Measurements from ENCODE around the gene RSF1. TPM values are rescaled to one million over a fixed set of nuclear protein-coding genes. Genes with fewer than 3 reads are reported as not detected.
A peak's percentile ranks its signal among the peaks of the same experiment; 100 is the strongest.

RSF1 gene
- total and polyA plus RNA-seq, 2 experiments from 2014 or later: 47.9 to 48.8 TPM

DNA sequence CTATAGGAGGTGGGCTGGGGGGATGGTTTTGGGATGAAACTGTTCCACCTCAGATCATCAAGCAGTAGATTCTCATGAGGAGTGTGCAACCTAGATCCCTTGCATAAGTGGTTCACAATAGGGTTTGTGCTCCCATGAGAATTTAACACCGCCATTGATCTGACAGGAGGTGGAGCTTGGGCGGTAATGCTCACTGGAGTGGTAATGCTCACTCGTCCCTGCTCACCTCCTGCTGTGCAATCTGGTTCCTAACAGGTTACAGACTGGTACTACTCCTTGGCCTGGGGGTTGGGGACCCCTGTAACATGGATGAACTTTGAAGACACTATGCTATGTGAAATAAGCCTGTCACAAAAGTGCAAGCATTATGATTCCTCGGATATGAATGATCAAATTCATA, 95.9 kb downstream of the RSF1 start:
- TF ChIP-seq EZH2phosphoT487 (IDR thresholded peaks at IDR 0.05; ENCODE audit: low read depth, severe bottlenecking, unreplicated experiment): no peak
- no peak for TF ChIP-seq EZH2 (IDR thresholded peaks at IDR 0.05; ENCODE audit: borderline replicate concordance)
- no peaks in the 10 kb centered on the region for H3K9me2 ChIP-seq (replicated peaks; ENCODE audit: insufficient read depth)
- H3K36me3 ChIP-seq (replicated peaks; ENCODE audit: insufficient read depth, low read depth): no peaks in the 10 kb centered on the region
- no peak overlapping the region for H3K27ac ChIP-seq
- H2AFZ ChIP-seq: no peak overlapping the region
- H3K4me1 ChIP-seq (ENCODE audit: insufficient read depth): no peaks in the 10 kb centered on the region
- H3K4me3 ChIP-seq: no peak overlapping the region
- no peaks in the 10 kb centered on the region for H3K9me3 ChIP-seq (ENCODE audit: low read depth)
- H3K4me2 ChIP-seq: no peak overlapping the region
- DNase-seq (ENCODE audit: low spot score): no peak
- H3K79me2 ChIP-seq: peaks cover 5% of the 10 kb centered on the region
- H4K20me1 ChIP-seq (ENCODE audit: insufficient read depth, poor library complexity, severe bottlenecking): no peaks in the 10 kb centered on the region
- no peaks in the 10 kb centered on the region for H3K27me3 ChIP-seq
- WGBS (ENCODE audit: low lambda C conversion rate, missing lambda C conversion rate): 90% methylated on average over 4 of the region's 4 CpGs

DNA sequence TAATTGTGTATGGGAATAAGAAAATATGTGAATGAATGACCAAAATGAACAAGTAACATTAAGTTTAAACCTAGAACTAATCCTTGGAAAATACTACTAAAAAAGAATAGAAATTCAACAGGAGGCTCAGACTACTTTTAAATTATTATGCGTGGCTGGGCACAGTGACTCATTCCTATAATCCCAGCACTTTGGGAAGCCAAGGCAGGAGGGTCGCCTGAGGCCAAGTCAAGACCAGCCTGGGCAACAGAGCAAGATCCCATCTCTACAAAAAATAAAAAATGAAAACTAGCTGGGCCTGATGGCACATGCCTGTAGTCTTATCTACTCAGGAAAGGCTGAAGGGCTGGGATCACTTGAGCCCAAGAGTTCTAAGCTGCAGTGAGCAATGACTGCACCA, 97.5 kb downstream of the RSF1 start:
- 96% methylated on average over 2 of the region's 2 CpGs for WGBS (ENCODE audit: low lambda C conversion rate, missing lambda C conversion rate)
- Histone ChIP-seq H3K4me3 (no peak overlapping the region), H3K4me1 (ENCODE audit: insufficient read depth) (no peaks in the 10 kb centered on the region), H3K36me3 (replicated peaks; ENCODE audit: insufficient read depth, low read depth) (no peaks in the 10 kb centered on the region), H4K20me1 (ENCODE audit: insufficient read depth, poor library complexity, severe bottlenecking) (no peaks in the 10 kb centered on the region), H2AFZ (no peak overlapping the region), H3K9me3 (ENCODE audit: low read depth) (no peaks in the 10 kb centered on the region), H3K27me3 (no peaks in the 10 kb centered on the region), H3K79me2 (peaks cover 5% of the 10 kb centered on the region), H3K4me2 (no peak overlapping the region), H3K9me2 (replicated peaks; ENCODE audit: insufficient read depth) (no peaks in the 10 kb centered on the region), H3K27ac (no peak overlapping the region)
- TF ChIP-seq EZH2phosphoT487 (IDR thresholded peaks at IDR 0.05; ENCODE audit: low read depth, severe bottlenecking, unreplicated experiment) (no peak), EZH2 (IDR thresholded peaks at IDR 0.05; ENCODE audit: borderline replicate concordance) (no peak)
- TF ChIP-seq, protein P1, sequence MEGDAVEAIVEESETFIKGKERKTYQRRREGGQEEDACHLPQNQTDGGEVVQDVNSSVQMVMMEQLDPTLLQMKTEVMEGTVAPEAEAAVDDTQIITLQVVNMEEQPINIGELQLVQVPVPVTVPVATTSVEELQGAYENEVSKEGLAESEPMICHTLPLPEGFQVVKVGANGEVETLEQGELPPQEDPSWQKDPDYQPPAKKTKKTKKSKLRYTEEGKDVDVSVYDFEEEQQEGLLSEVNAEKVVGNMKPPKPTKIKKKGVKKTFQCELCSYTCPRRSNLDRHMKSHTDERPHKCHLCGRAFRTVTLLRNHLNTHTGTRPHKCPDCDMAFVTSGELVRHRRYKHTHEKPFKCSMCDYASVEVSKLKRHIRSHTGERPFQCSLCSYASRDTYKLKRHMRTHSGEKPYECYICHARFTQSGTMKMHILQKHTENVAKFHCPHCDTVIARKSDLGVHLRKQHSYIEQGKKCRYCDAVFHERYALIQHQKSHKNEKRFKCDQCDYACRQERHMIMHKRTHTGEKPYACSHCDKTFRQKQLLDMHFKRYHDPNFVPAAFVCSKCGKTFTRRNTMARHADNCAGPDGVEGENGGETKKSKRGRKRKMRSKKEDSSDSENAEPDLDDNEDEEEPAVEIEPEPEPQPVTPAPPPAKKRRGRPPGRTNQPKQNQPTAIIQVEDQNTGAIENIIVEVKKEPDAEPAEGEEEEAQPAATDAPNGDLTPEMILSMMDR (IDR thresholded peaks at IDR 0.05; ENCODE audit: poor library complexity): no peak
- DNase-seq (ENCODE audit: low spot score): no peak

DNA sequence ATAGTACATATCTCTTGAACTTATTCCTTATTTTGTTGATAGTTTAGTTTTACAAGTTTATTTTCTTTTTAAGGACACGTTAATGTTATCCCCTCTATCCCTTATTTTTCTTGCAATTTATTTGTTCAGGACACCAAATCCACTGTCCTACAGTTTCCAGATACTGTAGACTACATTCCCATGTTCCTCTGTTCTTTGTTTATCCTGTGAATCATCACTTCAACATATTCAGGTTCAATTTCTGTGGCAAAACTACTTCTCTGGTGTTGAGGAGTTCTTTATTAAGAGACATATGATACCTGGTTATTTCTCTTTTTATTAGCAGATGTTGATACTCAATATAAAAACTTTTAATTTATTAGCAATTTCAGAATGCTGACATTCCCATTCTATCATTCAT, 110.2 kb downstream of the RSF1 start:
- H3K27me3 ChIP-seq: no peaks in the 10 kb centered on the region
- 72% methylated on average over 1 of the region's 1 CpG for WGBS (ENCODE audit: low lambda C conversion rate, missing lambda C conversion rate)
- no peak overlapping the region for H2AFZ ChIP-seq
- no peaks in the 10 kb centered on the region for H3K9me2 ChIP-seq (replicated peaks; ENCODE audit: insufficient read depth)
- H3K4me1 ChIP-seq (ENCODE audit: insufficient read depth): no peaks in the 10 kb centered on the region
- H3K36me3 ChIP-seq (replicated peaks; ENCODE audit: insufficient read depth, low read depth): no peaks in the 10 kb centered on the region
- H3K79me2 ChIP-seq: peaks cover 6% of the 10 kb centered on the region
- no peak for DNase-seq (ENCODE audit: low spot score)
- no peak overlapping the region for H3K4me2 ChIP-seq
- no peaks in the 10 kb centered on the region for H4K20me1 ChIP-seq (ENCODE audit: insufficient read depth, poor library complexity, severe bottlenecking)
- H3K4me3 ChIP-seq: no peak overlapping the region
- H3K9me3 ChIP-seq (ENCODE audit: low read depth): no peaks in the 10 kb centered on the region
- no peak overlapping the region for H3K27ac ChIP-seq
- TF ChIP-seq EZH2 (IDR thresholded peaks at IDR 0.05; ENCODE audit: borderline replicate concordance) (no peak), EZH2phosphoT487 (IDR thresholded peaks at IDR 0.05; ENCODE audit: low read depth, severe bottlenecking, unreplicated experiment) (no peak)
- TF ChIP-seq, protein P1 (IDR thresholded peaks at IDR 0.05; ENCODE audit: poor library complexity): no peak

DNA sequence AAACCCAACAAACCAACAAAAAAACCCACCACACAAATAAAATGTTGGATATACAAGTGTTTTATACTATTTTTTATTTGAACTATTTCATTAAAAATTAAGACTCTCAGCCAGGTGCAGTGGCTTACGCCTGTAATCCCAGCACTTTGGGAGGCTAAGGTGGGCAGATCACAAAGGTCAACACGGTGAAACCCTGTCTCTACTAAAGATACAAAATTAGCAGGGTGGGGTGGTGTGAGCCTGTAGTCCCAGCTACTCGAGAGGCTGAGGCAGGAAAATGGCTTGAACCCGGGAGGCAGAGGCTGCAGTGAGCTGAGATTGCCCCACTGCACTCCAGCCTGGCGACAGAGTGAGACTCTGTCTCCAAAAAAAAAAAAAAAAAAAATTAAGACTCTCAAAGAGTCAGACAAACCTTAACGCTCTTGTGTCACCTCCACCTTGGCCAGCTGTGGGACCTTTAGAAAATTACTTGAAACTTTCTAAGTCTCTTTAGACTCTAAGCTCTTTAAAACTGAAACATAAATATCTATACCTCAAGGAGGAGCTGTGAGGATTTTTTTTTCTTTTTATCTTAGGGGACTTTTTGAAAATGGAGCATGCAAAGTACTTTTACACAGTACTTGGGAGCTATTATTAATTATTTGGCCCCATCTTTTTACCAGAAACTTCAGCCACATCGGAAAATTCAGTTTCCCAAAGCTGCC, 114.5 kb downstream of the RSF1 start:
- Histone ChIP-seq H3K27ac (peak overlapping the region; percentile 25), H3K9me3 (ENCODE audit: low read depth) (no peaks in the 10 kb centered on the region), H2AFZ (no peak overlapping the region), H4K20me1 (ENCODE audit: insufficient read depth, poor library complexity, severe bottlenecking) (no peaks in the 10 kb centered on the region), H3K79me2 (peaks cover 6% of the 10 kb centered on the region), H3K4me1 (ENCODE audit: insufficient read depth) (no peaks in the 10 kb centered on the region), H3K9me2 (replicated peaks; ENCODE audit: insufficient read depth) (no peaks in the 10 kb centered on the region), H3K27me3 (no peaks in the 10 kb centered on the region), H3K36me3 (replicated peaks; ENCODE audit: insufficient read depth, low read depth) (no peaks in the 10 kb centered on the region), H3K4me2 (no peak overlapping the region), H3K4me3 (no peak overlapping the region)
- 94% methylated on average over 7 of the region's 7 CpGs for WGBS (ENCODE audit: low lambda C conversion rate, missing lambda C conversion rate)
- TF ChIP-seq EZH2 (IDR thresholded peaks at IDR 0.05; ENCODE audit: borderline replicate concordance) (no peak), EZH2phosphoT487 (IDR thresholded peaks at IDR 0.05; ENCODE audit: low read depth, severe bottlenecking, unreplicated experiment) (no peak)
- TF ChIP-seq, protein P1 (IDR thresholded peaks at IDR 0.05; ENCODE audit: poor library complexity): no peak
- DNase-seq (ENCODE audit: low spot score): no peak
